ENCODE data around the gene SRM.
"Not testable (repeated sequence)": the region's sequence is repeated elsewhere in the genome, so short reads cannot be mapped to it uniquely, and the experiment has no call there.

SRM gene

GRCh38 chr1:11044849-11045427, 14.9 kb downstream of the SRM start:
- DNase-seq (ENCODE audit: low read depth in 2 of 2) = no peak

GRCh38 chr1:11044086-11044848, 15.6 kb downstream of the SRM start:
- no peak for DNase-seq (ENCODE audit: low read depth in 2 of 2)

DNA sequence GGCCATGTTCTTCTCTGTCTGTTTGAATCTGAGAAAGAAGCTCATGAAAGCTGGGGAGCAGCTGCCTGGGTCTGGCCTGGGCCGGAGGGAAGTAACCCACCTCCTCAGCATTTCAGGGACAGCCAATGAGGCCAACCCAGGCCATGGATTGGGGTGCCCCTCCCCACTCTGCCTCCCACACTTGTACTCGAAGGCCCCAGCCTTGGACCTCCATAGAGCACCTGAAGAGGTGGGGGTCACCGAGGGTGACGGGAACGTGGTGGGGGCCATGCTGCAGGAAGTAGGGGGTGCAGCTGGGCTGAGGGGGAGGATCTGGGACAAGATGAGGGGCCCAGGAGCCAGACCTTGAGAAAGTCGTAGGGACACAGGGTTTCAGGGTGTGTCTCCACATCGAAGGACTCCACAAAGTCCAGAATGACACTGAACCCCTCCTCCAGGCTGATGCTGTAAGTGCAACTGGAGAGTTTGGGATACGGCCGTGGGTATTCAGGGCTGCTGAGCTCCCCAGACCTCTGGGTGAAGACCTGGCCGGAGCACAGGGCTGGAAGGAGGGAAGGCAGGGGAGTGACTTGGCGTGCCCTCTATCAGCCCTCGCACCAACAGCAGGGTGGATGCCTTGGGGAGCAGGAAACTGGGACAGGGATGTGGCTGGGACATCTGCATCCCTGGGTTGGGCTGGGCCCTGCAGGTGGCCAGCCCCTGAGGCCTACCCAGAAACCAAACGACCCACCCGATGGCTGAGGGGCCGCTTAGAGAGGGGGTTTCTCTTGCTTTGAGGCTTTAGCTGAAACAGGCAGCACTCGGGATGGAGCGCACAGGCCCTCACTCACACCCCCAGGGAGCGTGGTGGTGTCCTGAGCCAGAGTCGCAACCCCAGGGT, 16.6 kb downstream of the SRM start:
- DNase-seq (ENCODE audit: low read depth in 2 of 2) = no peak

DNA sequence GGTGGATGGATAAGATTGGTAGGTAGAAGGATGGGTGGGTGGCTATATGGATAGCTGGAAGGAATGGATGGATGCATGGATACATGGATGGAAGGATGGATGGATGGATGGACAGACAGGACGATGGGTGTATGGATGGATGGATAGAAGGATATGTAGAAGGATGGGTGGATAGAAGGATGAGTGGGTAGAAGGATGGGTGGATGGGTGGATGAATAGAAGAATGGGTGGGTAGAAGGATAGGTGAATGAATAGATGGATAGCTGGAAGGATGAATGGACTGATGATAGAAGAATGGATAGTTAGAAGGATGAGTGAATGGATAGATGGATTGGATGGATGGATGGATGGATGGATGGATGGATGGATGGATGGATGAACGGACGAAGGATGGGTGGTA, 17.8 kb downstream of the SRM start:
- DNase-seq (ENCODE audit: low read depth in 2 of 2) = no peak

GRCh38 chr1:11041048-11041447, 18.8 kb downstream of the SRM start:
- DNase-seq (ENCODE audit: low read depth in 2 of 2) = no peak

DNA sequence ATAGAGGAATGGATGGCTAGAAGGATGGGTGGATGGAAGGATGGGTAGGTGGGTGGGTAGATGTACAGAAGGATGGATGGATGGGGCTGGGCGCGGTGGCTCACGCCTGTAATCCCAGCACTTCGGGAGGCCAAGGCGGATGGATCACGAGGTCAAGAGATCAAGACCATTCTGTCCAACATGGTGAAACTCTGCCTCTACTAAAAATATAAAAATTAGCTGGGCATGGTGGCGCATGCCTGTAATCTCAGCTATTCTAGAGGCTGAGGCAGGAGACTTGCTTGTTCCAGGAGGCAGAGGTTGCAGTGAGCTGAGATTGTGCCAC, 19.8 kb downstream of the SRM start:
- DNase-seq (ENCODE audit: low read depth in 2 of 2) = not testable (repeated sequence)

GRCh38 chr1:11039351-11040104, 20.3 kb downstream of the SRM start:
- no peak for DNase-seq (ENCODE audit: low read depth in 2 of 2)

- peak; percentile 75 to 89 for DNase-seq (ENCODE audit: low read depth in 2 of 2)
Observed at GRCh38 chr1:11037740-11038182, 22.1 kb downstream of the SRM start.

GRCh38 chr1:11037019-11037739, 22.6 kb downstream of the SRM start:
- DNase-seq (ENCODE audit: low read depth in 2 of 2) = not testable (repeated sequence)

GRCh38 chr1:11031624-11032262, 28.1 kb downstream of the SRM start:
- no peak for DNase-seq (ENCODE audit: low read depth in 2 of 2)

DNA sequence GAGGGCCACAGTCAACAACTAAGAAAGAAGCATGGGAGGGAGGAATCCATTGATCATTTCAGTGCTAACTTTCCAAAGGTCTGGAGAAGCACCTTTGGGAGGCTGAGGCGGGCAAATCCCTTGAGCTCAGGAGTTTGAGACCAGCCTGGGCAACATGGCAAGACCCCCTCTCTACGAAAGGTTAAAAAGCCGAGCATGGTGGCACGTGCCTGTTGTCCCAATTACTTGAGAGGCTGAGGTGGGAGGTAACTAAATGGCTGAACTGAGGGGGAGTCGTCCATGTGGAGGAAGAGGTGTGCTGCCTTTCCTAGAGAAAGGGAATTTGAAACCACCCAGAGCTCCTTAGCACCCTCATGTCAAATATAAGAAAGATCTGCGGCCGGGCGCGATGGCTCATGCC, 29.0 kb downstream of the SRM start:
- DNase-seq (ENCODE audit: low read depth in 2 of 2) = no peak

DNA sequence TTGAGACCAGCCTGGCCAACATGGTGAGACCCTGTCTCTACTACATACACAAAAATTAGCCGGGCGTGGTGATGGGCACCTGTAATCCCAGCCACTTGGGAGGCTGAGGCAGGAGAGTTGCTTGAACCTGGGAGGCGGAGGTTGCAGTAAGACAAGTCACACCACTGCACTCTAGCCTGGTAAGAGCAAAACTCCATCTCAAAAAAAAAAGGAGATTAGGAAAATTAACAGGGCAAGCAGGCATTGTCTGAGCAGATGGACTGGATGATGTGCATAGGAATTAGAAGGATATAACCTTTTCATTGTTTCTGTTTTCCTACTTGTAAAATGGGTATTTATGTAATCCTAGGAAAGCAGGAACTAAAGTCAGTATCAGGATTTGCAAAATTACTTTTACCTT, 31.8 kb downstream of the SRM start:
- no peak for DNase-seq (ENCODE audit: low read depth in 2 of 2)

DNA sequence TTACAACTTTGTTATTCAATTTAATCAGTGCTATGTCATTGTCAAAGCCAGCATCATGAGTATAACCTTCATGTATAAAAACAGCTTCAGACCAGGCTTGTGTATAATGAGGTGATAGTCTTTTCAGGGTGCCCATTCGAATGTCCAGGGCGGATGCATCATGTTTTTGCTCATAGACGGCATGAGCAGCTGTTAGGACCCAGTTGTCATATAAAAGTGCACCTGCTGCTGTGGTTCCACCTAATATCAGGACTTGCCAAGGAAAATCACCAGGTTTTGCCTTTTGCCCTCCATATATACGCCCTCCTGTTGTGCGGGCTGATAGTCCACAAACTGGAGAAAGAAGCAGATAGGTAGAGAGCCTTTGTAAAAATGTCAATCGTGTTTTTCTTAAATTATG, 32.5 kb downstream of the SRM start:
- DNase-seq (ENCODE audit: low read depth in 2 of 2) = no peak

- DNase-seq (ENCODE audit: low read depth in 2 of 2) = no peak
Observed at GRCh38 chr1:11026903-11027302, 32.9 kb downstream of the SRM start.

GRCh38 chr1:11026052-11026451, 33.8 kb downstream of the SRM start:
- DNase-seq (ENCODE audit: low read depth in 2 of 2) = no peak

DNA sequence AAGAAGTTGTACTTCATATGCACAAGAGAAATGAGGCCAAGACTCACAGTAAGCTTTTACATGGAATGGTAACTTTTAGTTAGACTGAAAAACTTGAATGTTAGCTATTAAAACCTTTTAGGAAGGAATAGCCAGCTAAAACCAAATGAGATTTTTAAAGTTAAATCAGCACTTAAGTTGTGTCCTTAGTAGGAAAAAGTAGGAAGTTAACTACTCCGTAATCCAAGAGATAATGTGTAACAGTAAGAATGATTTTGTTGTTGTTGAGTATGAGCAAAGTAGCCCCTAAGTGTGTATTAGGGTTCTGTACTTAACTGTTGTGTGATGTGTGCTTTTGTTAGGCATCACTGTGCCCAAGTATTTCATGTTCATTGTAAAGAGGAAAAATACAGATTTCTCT, 34.2 kb downstream of the SRM start:
- no peak for DNase-seq (ENCODE audit: low read depth in 2 of 2)

DNA sequence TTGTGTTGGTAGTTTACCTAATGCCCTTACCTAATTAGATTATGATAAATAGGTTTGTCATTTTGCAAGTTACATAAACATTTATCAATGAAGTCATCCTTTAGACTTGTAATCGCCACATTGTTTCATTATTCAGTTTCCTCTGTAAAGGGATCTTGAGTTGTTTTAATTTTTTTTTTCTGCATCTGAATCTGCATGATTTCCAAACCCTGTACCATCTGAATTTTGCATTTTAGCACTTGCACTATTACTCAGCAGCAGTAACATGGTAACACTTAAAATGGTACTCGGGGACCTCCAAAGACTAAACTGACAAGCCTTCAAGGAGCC, 35.0 kb downstream of the SRM start:
- DNase-seq (ENCODE audit: low read depth in 2 of 2) = no peak

DNA sequence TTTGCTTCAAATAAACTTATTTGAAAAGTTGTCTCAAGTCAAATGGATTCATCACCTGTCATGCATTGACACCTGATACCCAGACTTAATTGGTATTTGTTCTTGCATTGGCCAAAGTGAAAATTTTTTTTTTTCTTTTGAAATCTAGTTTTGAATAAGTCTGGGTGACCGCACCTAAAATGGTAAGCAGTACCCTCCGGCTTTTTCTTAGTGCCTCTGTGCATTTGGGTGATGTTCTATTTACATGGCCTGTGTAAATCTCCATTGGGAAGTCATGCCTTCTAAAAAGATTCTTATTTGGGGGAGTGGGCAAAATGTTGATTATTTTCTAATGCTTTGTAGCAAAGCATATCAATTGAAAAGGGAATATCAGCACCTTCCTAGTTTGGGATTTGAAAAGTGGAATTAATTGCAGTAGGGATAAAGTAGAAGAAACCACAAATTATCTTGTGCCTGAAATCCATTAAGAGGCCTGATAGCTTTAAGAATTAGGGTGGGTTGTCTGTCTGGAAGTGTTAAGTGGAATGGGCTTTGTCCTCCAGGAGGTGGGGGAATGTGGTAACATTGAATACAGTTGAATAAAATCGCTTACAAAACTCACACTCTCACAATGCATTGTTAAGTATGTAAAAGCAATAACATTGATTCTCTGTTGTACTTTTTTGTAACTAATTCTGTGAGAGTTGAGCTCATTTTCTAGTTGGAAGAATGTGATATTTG, 35.5 kb downstream of the SRM start:
- DNase-seq (ENCODE audit: low read depth in 2 of 2) = no peak

GRCh38 chr1:11023201-11023600, 36.6 kb downstream of the SRM start:
- DNase-seq (ENCODE audit: low read depth in 2 of 2) = no peak

- DNase-seq (ENCODE audit: low read depth in 2 of 2) = no peak
Observed at GRCh38 chr1:11019971-11020370, 39.8 kb downstream of the SRM start.

Measured in stimulated activated CD4-positive, alpha-beta T cell treated with anti-CD3 and anti-CD28 coated beads, Interleukin-12 subunit alpha, Interleukin-12 subunit beta, amount 100 ng/mL, for 24 hours (primary cell).